Central memory CD4-positive, alpha-beta T cell (primary cell): ENCODE data around the gene GALNT10.

ENCODE experiments used
- DNase-seq: peaks from one replicate; pipeline ENCODE4 v3.0.0; 2022

GALNT10 gene

GRCh38 chr5:154298065-154298464 is 107.5 kb downstream of the GALNT10 start:
- no peak for DNase-seq

- no peak for DNase-seq
These were observed 109.8 kb downstream of the GALNT10 start for GRCh38 chr5:154300207-154300883.

GRCh38 chr5:154301726-154302125 is 111.2 kb downstream of the GALNT10 start:
- DNase-seq = no peak

GRCh38 chr5:154302161-154302560 is 111.6 kb downstream of the GALNT10 start:
- no peak for DNase-seq

- DNase-seq = no peak
These were observed 112.6 kb downstream of the GALNT10 start for GRCh38 chr5:154303133-154303532.

GRCh38 chr5:154308443-154309370 is 118.2 kb downstream of the GALNT10 start:
- DNase-seq = no peak

GRCh38 chr5:154309371-154309745 is 118.8 kb downstream of the GALNT10 start:
- no peak for DNase-seq

- no peak for DNase-seq
These were observed 119.3 kb downstream of the GALNT10 start for GRCh38 chr5:154309805-154310204.

GRCh38 chr5:154311362-154311761 is 120.8 kb downstream of the GALNT10 start:
- DNase-seq = no peak

GRCh38 chr5:154312000-154312399 is 121.5 kb downstream of the GALNT10 start:
- DNase-seq = no peak

GRCh38 chr5:154312576-154312975 is 122.0 kb downstream of the GALNT10 start:
- DNase-seq = no peak

GRCh38 chr5:154313360-154314017 is 123.0 kb downstream of the GALNT10 start:
- no peak for DNase-seq

GRCh38 chr5:154315196-154315595 is 124.7 kb downstream of the GALNT10 start:
- no peak for DNase-seq

GRCh38 chr5:154315756-154316155 is 125.2 kb downstream of the GALNT10 start:
- no peak for DNase-seq

- DNase-seq = no peak
These were observed 125.8 kb downstream of the GALNT10 start for GRCh38 chr5:154316223-154316935.

- DNase-seq = no peak
These were observed 127.4 kb downstream of the GALNT10 start for GRCh38 chr5:154317916-154318315.

- DNase-seq = no peak
These were observed 128.2 kb downstream of the GALNT10 start for GRCh38 chr5:154318691-154319090.

GRCh38 chr5:154319736-154320135 is 129.2 kb downstream of the GALNT10 start:
- no peak for DNase-seq

- DNase-seq = no peak
These were observed 129.9 kb downstream of the GALNT10 start for GRCh38 chr5:154320224-154321089.

- DNase-seq = no peak
These were observed 131.0 kb downstream of the GALNT10 start for GRCh38 chr5:154321546-154321945.

GRCh38 chr5:154324033-154324432 is 133.5 kb downstream of the GALNT10 start:
- no peak for DNase-seq

GRCh38 chr5:154325566-154325965 is 135.0 kb downstream of the GALNT10 start:
- no peak for DNase-seq
